ENCODE measurements around the gene DISC1.
"Not testable (repeated sequence)": the region's sequence is repeated elsewhere in the genome, so short reads cannot be mapped to it uniquely, and the experiment has no call there.

DISC1 gene

GRCh38 chr1:231666220-231666936, 39.8 kb downstream of the DISC1 start:
- H3K27me3 ChIP-seq (ENCODE audit: control insufficient read depth in 1 of 2, insufficient read depth in 2 of 2, low read length in 2 of 2), result no peaks in the 10 kb centered on the region

GRCh38 chr1:231666937-231667608, 40.5 kb downstream of the DISC1 start:
- H3K9ac ChIP-seq (ENCODE audit: low read depth in 1 of 2, low read length in 2 of 2), result no peak overlapping the region
- H3K27me3 ChIP-seq (ENCODE audit: control insufficient read depth in 1 of 2, insufficient read depth in 2 of 2, low read length in 2 of 2), result no peaks in the 10 kb centered on the region
- H3K27ac ChIP-seq (ENCODE audit: low read depth, low read length), result no peak overlapping the region
- H3K4me3 ChIP-seq (ENCODE audit: low read depth in 1 of 2, low read length in 2 of 2), result no peak overlapping the region
- H3K36me3 ChIP-seq (ENCODE audit: control insufficient read depth in 1 of 2, insufficient read depth in 2 of 2, low read length in 2 of 2), result no peaks in the 10 kb centered on the region
- H3K4me1 ChIP-seq (ENCODE audit: control insufficient read depth in 1 of 2, insufficient read depth in 2 of 2, low read length in 2 of 2), result no peaks in the 10 kb centered on the region
- peaks cover 0 to 5% of the 10 kb centered on the region in 2 donors for H3K9me3 ChIP-seq (ENCODE audit: control insufficient read depth in 1 of 2, low read length in 2 of 2)

More at GRCh38 chr1:231666220-231666936, 39.8 kb downstream of the DISC1 start:
- Histone ChIP-seq H3K36me3 (ENCODE audit: control insufficient read depth in 1 of 2, insufficient read depth in 2 of 2, low read length in 2 of 2) (no peaks in the 10 kb centered on the region), H3K27ac (ENCODE audit: low read depth, low read length) (no peak overlapping the region), H3K4me1 (ENCODE audit: control insufficient read depth in 1 of 2, insufficient read depth in 2 of 2, low read length in 2 of 2) (no peaks in the 10 kb centered on the region), H3K9me3 (ENCODE audit: control insufficient read depth in 1 of 2, low read length in 2 of 2) (peaks cover 0 to 5% of the 10 kb centered on the region in 2 donors), H3K9ac (ENCODE audit: low read depth in 1 of 2, low read length in 2 of 2) (no peak overlapping the region), H3K4me3 (ENCODE audit: low read depth in 1 of 2, low read length in 2 of 2) (no peak overlapping the region)

- Histone ChIP-seq H3K4me3 (ENCODE audit: low read depth in 1 of 2, low read length in 2 of 2) (no peak overlapping the region), H3K36me3 (ENCODE audit: control insufficient read depth in 1 of 2, insufficient read depth in 2 of 2, low read length in 2 of 2) (no peaks in the 10 kb centered on the region), H3K4me1 (ENCODE audit: control insufficient read depth in 1 of 2, insufficient read depth in 2 of 2, low read length in 2 of 2) (no peaks in the 10 kb centered on the region), H3K9me3 (ENCODE audit: control insufficient read depth in 1 of 2, low read length in 2 of 2) (peaks cover 0 to 5% of the 10 kb centered on the region in 2 donors), H3K27me3 (ENCODE audit: control insufficient read depth in 1 of 2, insufficient read depth in 2 of 2, low read length in 2 of 2) (no peaks in the 10 kb centered on the region), H3K9ac (ENCODE audit: low read depth in 1 of 2, low read length in 2 of 2) (no peak overlapping the region), H3K27ac (ENCODE audit: low read depth, low read length) (no peak overlapping the region)
These were observed 41.4 kb downstream of the DISC1 start for GRCh38 chr1:231667896-231668506.

- Histone ChIP-seq H3K9me3 (ENCODE audit: control insufficient read depth in 1 of 2, low read length in 2 of 2) (peaks cover 0 to 5% of the 10 kb centered on the region in 2 donors), H3K27me3 (ENCODE audit: control insufficient read depth in 1 of 2, insufficient read depth in 2 of 2, low read length in 2 of 2) (no peaks in the 10 kb centered on the region), H3K27ac (ENCODE audit: low read depth, low read length) (no peak overlapping the region), H3K4me1 (ENCODE audit: control insufficient read depth in 1 of 2, insufficient read depth in 2 of 2, low read length in 2 of 2) (no peaks in the 10 kb centered on the region), H3K4me3 (ENCODE audit: low read depth in 1 of 2, low read length in 2 of 2) (no peak overlapping the region), H3K36me3 (ENCODE audit: control insufficient read depth in 1 of 2, insufficient read depth in 2 of 2, low read length in 2 of 2) (no peaks in the 10 kb centered on the region), H3K9ac (ENCODE audit: low read depth in 1 of 2, low read length in 2 of 2) (no peak overlapping the region)
These were observed 42.2 kb downstream of the DISC1 start for GRCh38 chr1:231668826-231669225.

GRCh38 chr1:231669864-231670621, 43.5 kb downstream of the DISC1 start:
- H3K27me3 ChIP-seq (ENCODE audit: control insufficient read depth in 1 of 2, insufficient read depth in 2 of 2, low read length in 2 of 2); H3K4me1 ChIP-seq (ENCODE audit: control insufficient read depth in 1 of 2, insufficient read depth in 2 of 2, low read length in 2 of 2); H3K36me3 ChIP-seq (ENCODE audit: control insufficient read depth in 1 of 2, insufficient read depth in 2 of 2, low read length in 2 of 2); H3K27ac ChIP-seq (ENCODE audit: low read depth, low read length); H3K9ac ChIP-seq (ENCODE audit: low read depth in 1 of 2, low read length in 2 of 2); H3K9me3 ChIP-seq (ENCODE audit: control insufficient read depth in 1 of 2, low read length in 2 of 2); H3K4me3 ChIP-seq (ENCODE audit: low read depth in 1 of 2, low read length in 2 of 2): not testable (repeated sequence)

GRCh38 chr1:231670755-231671154, 44.2 kb downstream of the DISC1 start:
- Histone ChIP-seq H3K36me3 (ENCODE audit: control insufficient read depth in 1 of 2, insufficient read depth in 2 of 2, low read length in 2 of 2) (no peaks in the 10 kb centered on the region), H3K27ac (ENCODE audit: low read depth, low read length) (no peak overlapping the region), H3K4me3 (ENCODE audit: low read depth in 1 of 2, low read length in 2 of 2) (no peak overlapping the region), H3K4me1 (ENCODE audit: control insufficient read depth in 1 of 2, insufficient read depth in 2 of 2, low read length in 2 of 2) (no peaks in the 10 kb centered on the region), H3K9ac (ENCODE audit: low read depth in 1 of 2, low read length in 2 of 2) (no peak overlapping the region), H3K9me3 (ENCODE audit: control insufficient read depth in 1 of 2, low read length in 2 of 2) (peaks cover 0 to 5% of the 10 kb centered on the region in 2 donors), H3K27me3 (ENCODE audit: control insufficient read depth in 1 of 2, insufficient read depth in 2 of 2, low read length in 2 of 2) (no peaks in the 10 kb centered on the region)

GRCh38 chr1:231674575-231674974, 48.0 kb downstream of the DISC1 start:
- Histone ChIP-seq H3K9ac (ENCODE audit: low read depth in 1 of 2, low read length in 2 of 2) (no peak overlapping the region), H3K27ac (ENCODE audit: low read depth, low read length) (no peak overlapping the region), H3K9me3 (ENCODE audit: control insufficient read depth in 1 of 2, low read length in 2 of 2) (peaks cover 0 to 5% of the 10 kb centered on the region in 2 donors), H3K4me3 (ENCODE audit: low read depth in 1 of 2, low read length in 2 of 2) (no peak overlapping the region), H3K27me3 (ENCODE audit: control insufficient read depth in 1 of 2, insufficient read depth in 2 of 2, low read length in 2 of 2) (no peaks in the 10 kb centered on the region), H3K36me3 (ENCODE audit: control insufficient read depth in 1 of 2, insufficient read depth in 2 of 2, low read length in 2 of 2) (no peaks in the 10 kb centered on the region), H3K4me1 (ENCODE audit: control insufficient read depth in 1 of 2, insufficient read depth in 2 of 2, low read length in 2 of 2) (no peaks in the 10 kb centered on the region)

- Histone ChIP-seq H3K36me3 (ENCODE audit: control insufficient read depth in 1 of 2, insufficient read depth in 2 of 2, low read length in 2 of 2) (no peaks in the 10 kb centered on the region), H3K27ac (ENCODE audit: low read depth, low read length) (no peak overlapping the region), H3K4me1 (ENCODE audit: control insufficient read depth in 1 of 2, insufficient read depth in 2 of 2, low read length in 2 of 2) (no peaks in the 10 kb centered on the region), H3K27me3 (ENCODE audit: control insufficient read depth in 1 of 2, insufficient read depth in 2 of 2, low read length in 2 of 2) (no peaks in the 10 kb centered on the region), H3K4me3 (ENCODE audit: low read depth in 1 of 2, low read length in 2 of 2) (no peak overlapping the region), H3K9ac (ENCODE audit: low read depth in 1 of 2, low read length in 2 of 2) (no peak overlapping the region), H3K9me3 (ENCODE audit: control insufficient read depth in 1 of 2, low read length in 2 of 2) (no peaks in the 10 kb centered on the region)
These were observed 49.9 kb downstream of the DISC1 start for GRCh38 chr1:231676487-231676886.

GRCh38 chr1:231677442-231677841, 50.9 kb downstream of the DISC1 start:
- Histone ChIP-seq H3K4me1 (ENCODE audit: control insufficient read depth in 1 of 2, insufficient read depth in 2 of 2, low read length in 2 of 2) (no peaks in the 10 kb centered on the region), H3K36me3 (ENCODE audit: control insufficient read depth in 1 of 2, insufficient read depth in 2 of 2, low read length in 2 of 2) (no peaks in the 10 kb centered on the region), H3K27me3 (ENCODE audit: control insufficient read depth in 1 of 2, insufficient read depth in 2 of 2, low read length in 2 of 2) (no peaks in the 10 kb centered on the region), H3K4me3 (ENCODE audit: low read depth in 1 of 2, low read length in 2 of 2) (no peak overlapping the region), H3K27ac (ENCODE audit: low read depth, low read length) (no peak overlapping the region), H3K9me3 (ENCODE audit: control insufficient read depth in 1 of 2, low read length in 2 of 2) (no peaks in the 10 kb centered on the region), H3K9ac (ENCODE audit: low read depth in 1 of 2, low read length in 2 of 2) (no peak overlapping the region)

- no peak overlapping the region for H3K4me3 ChIP-seq (ENCODE audit: low read depth in 1 of 2, low read length in 2 of 2)
- no peaks in the 10 kb centered on the region for H3K4me1 ChIP-seq (ENCODE audit: control insufficient read depth in 1 of 2, insufficient read depth in 2 of 2, low read length in 2 of 2)
- no peaks in the 10 kb centered on the region for H3K36me3 ChIP-seq (ENCODE audit: control insufficient read depth in 1 of 2, insufficient read depth in 2 of 2, low read length in 2 of 2)
- no peaks in the 10 kb centered on the region for H3K9me3 ChIP-seq (ENCODE audit: control insufficient read depth in 1 of 2, low read length in 2 of 2)
- no peak overlapping the region for H3K9ac ChIP-seq (ENCODE audit: low read depth in 1 of 2, low read length in 2 of 2)
- no peak overlapping the region for H3K27ac ChIP-seq (ENCODE audit: low read depth, low read length)
- no peaks in the 10 kb centered on the region for H3K27me3 ChIP-seq (ENCODE audit: control insufficient read depth in 1 of 2, insufficient read depth in 2 of 2, low read length in 2 of 2)
These were observed 51.4 kb downstream of the DISC1 start for GRCh38 chr1:231678011-231678432.
